Hepatocyte (in vitro differentiated cells): ENCODE results near the gene GJD4.

Experiments used
- CTCF ChIP-seq: fragments of 200-600 bp; sonication (generic); IDR thresholded peaks from 2 replicates; pipeline ENCODE4 v1.5.1; 2016; ENCODE audit warnings: antibody characterized with exemption, mild to moderate bottlenecking; ENCODE audit not compliant: poor library complexity
- EZH2 ChIP-seq: fragments of 200-600 bp; sonication (generic); IDR thresholded peaks from 2 replicates; pipeline ENCODE4 v1.6.1; 2016; ENCODE audit warnings: antibody characterized with exemption, mild to moderate bottlenecking, borderline replicate concordance

- TF ChIP-seq CTCF, result no peak
- no peak for TF ChIP-seq EZH2
These were observed 52.5 kb downstream of the GJD4 start for GRCh38 chr10:35657621-35658020.
